ENCODE results near the gene TLE4. TPM values are rescaled to one million over a fixed set of nuclear protein-coding genes. Genes with fewer than 3 reads are reported as not detected.
"Not testable (repeated sequence)": the region's sequence is repeated elsewhere in the genome, so short reads cannot be mapped to it uniquely, and the experiment has no call there.

Gene TLE4
- total RNA-seq, 2 experiments from 2014 or later: 125 to 136 TPM

DNA sequence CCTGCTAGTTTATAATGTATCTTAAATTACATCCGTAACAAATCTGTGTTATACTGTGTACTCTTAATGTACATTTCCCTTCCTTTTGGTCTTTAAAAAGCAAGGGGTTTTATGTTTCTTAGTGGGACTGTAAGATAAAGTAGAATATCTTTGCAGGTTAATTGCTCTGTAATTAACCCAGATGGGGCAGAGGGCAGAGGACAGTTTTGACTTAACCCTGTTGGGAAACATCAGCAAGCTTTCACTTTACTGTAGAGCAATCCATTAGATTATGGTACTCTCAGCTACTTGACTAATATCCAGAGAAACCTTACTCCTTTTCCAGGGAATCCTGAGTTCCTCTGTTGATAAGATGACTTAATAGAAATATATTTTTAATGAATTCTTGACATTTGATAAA lies 74.3 kb downstream of the TLE4 start:
- H3K27ac Mint-ChIP-seq: no peak overlapping the region
- Histone ChIP-seq H3K36me3 (ENCODE audit: insufficient read depth, low read length) (peaks cover 8% of the 10 kb centered on the region), H3K9me3 (ENCODE audit: control insufficient read depth in 1 of 2, insufficient read depth in 1 of 2, low read length in 2 of 2) (peaks cover 4 to 6% of the 10 kb centered on the region in 2 experiments), H3K27me3 (ENCODE audit: control insufficient read depth in 1 of 2, insufficient read depth in 2 of 2, low read length in 2 of 2) (no peaks in the 10 kb centered on the region), H3K4me3 (ENCODE audit: low read length) (no peak overlapping the region), H3K4me1 (ENCODE audit: insufficient read depth, low read length) (no peaks in the 10 kb centered on the region), H3K27ac (ENCODE audit: low read depth in 1 of 2, low read length in 2 of 2) (no peak overlapping the region)
- H3K4me1 Mint-ChIP-seq (ENCODE audit: low read depth): peaks cover 20% of the 10 kb centered on the region
- peaks cover 51% of the 10 kb centered on the region for H3K36me3 Mint-ChIP-seq (ENCODE audit: low read depth)
- no peak overlapping the region for H3K4me3 Mint-ChIP-seq
- CTCF ChIA-PET: no interaction called here
- ATAC-seq (ENCODE audit: poor library complexity): no peak
- peaks cover 11% of the 10 kb centered on the region for H3K9me3 Mint-ChIP-seq
- H3K27me3 Mint-ChIP-seq: no peaks in the 10 kb centered on the region
- TF ChIP-seq, protein P1, sequence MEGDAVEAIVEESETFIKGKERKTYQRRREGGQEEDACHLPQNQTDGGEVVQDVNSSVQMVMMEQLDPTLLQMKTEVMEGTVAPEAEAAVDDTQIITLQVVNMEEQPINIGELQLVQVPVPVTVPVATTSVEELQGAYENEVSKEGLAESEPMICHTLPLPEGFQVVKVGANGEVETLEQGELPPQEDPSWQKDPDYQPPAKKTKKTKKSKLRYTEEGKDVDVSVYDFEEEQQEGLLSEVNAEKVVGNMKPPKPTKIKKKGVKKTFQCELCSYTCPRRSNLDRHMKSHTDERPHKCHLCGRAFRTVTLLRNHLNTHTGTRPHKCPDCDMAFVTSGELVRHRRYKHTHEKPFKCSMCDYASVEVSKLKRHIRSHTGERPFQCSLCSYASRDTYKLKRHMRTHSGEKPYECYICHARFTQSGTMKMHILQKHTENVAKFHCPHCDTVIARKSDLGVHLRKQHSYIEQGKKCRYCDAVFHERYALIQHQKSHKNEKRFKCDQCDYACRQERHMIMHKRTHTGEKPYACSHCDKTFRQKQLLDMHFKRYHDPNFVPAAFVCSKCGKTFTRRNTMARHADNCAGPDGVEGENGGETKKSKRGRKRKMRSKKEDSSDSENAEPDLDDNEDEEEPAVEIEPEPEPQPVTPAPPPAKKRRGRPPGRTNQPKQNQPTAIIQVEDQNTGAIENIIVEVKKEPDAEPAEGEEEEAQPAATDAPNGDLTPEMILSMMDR (IDR thresholded peaks at IDR 0.05): no peak
- intact Hi-C loops (cut with DNase I, micrococcal nuclease): no loop called here
- POLR2A ChIA-PET: interaction anchor here (1.0 kb wide), 1 partner anchor 10 kb away, joined by 3 read pairs; no protein-coding TSS in a partner anchor
- DNase-seq: no peak

DNA sequence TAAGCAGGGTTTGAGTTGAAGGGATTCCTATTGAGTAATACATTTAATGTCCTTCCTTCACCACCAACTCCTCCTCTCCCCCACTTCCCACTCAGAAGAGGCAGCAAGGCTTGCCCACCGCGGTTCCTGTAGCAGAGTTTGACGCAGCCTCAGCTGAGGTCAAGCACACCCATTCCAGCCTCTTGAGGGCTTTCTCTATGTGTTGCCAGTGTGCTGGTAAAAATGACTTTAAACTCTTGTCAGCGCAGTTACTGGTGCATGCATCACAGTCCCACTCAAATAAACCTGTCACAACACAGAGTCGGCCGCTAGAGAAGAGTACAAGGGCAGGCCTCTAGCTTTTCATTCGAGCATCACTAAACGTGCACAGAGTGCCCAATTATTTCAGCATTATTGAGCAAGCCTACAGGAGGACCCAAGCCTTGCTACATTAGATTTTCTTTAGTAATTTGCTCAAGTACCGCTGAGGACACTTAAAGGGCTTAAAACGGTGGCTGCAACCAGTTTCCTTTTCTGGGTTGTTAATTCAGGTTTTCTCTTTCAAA lies 79.6 kb downstream of the TLE4 start:
- ChIA-PET CTCF (no interaction called here), POLR2A (no interaction called here)
- H3K27ac ChIP-seq (ENCODE audit: low read depth in 1 of 2, low read length in 2 of 2): no peak overlapping the region
- H3K36me3 ChIP-seq (ENCODE audit: insufficient read depth, low read length): peaks cover 20% of the 10 kb centered on the region
- H3K27me3 Mint-ChIP-seq: no peaks in the 10 kb centered on the region
- intact Hi-C loops (cut with DNase I, micrococcal nuclease): no loop called here
- peaks cover 56% of the 10 kb centered on the region for H3K36me3 Mint-ChIP-seq (ENCODE audit: low read depth)
- peaks cover 20% of the 10 kb centered on the region for H3K4me1 Mint-ChIP-seq (ENCODE audit: low read depth)
- no peak overlapping the region for H3K27ac Mint-ChIP-seq
- no peak overlapping the region for H3K4me3 Mint-ChIP-seq
- ATAC-seq (ENCODE audit: poor library complexity) (no peak), DNase-seq (peak in 1 of 14 experiments; percentile 28)
- H3K9me3 ChIP-seq (ENCODE audit: control insufficient read depth in 1 of 2, insufficient read depth in 1 of 2, low read length in 2 of 2): no peaks in the 10 kb centered on the region
- TF ChIP-seq, protein P1 (IDR thresholded peaks at IDR 0.05): no peak
- H3K4me1 ChIP-seq (ENCODE audit: insufficient read depth, low read length): no peaks in the 10 kb centered on the region
- H3K9me3 Mint-ChIP-seq: no peaks in the 10 kb centered on the region
- H3K4me3 ChIP-seq (ENCODE audit: low read length): no peak overlapping the region
- H3K27me3 ChIP-seq (ENCODE audit: control insufficient read depth in 1 of 2, insufficient read depth in 2 of 2, low read length in 2 of 2): no peaks in the 10 kb centered on the region

GRCh38 chr9:79652598-79652997 lies 80.8 kb downstream of the TLE4 start:
- H3K9me3 ChIP-seq (ENCODE audit: control insufficient read depth in 1 of 2, insufficient read depth in 1 of 2, low read length in 2 of 2): no peaks in the 10 kb centered on the region
- H3K36me3 ChIP-seq (ENCODE audit: insufficient read depth, low read length): peaks cover 29% of the 10 kb centered on the region
- ChIA-PET CTCF (no interaction called here), POLR2A (no interaction called here)
- no peak overlapping the region for H3K27ac ChIP-seq (ENCODE audit: low read depth in 1 of 2, low read length in 2 of 2)
- intact Hi-C loops (cut with DNase I, micrococcal nuclease): no loop called here
- no peak for ATAC-seq (ENCODE audit: poor library complexity)
- H3K27me3 ChIP-seq (ENCODE audit: control insufficient read depth in 1 of 2, insufficient read depth in 2 of 2, low read length in 2 of 2): no peaks in the 10 kb centered on the region
- Mint-ChIP-seq H3K27me3 (no peaks in the 10 kb centered on the region), H3K9me3 (no peaks in the 10 kb centered on the region), H3K36me3 (ENCODE audit: low read depth) (peaks cover 68% of the 10 kb centered on the region), H3K4me1 (ENCODE audit: low read depth) (peaks cover 28% of the 10 kb centered on the region), H3K27ac (no peak overlapping the region), H3K4me3 (no peak overlapping the region)
- H3K4me3 ChIP-seq (ENCODE audit: low read length): no peak overlapping the region
- no peaks in the 10 kb centered on the region for H3K4me1 ChIP-seq (ENCODE audit: insufficient read depth, low read length)
- TF ChIP-seq, protein P1 (IDR thresholded peaks at IDR 0.05): no peak
- no peak for DNase-seq

DNA sequence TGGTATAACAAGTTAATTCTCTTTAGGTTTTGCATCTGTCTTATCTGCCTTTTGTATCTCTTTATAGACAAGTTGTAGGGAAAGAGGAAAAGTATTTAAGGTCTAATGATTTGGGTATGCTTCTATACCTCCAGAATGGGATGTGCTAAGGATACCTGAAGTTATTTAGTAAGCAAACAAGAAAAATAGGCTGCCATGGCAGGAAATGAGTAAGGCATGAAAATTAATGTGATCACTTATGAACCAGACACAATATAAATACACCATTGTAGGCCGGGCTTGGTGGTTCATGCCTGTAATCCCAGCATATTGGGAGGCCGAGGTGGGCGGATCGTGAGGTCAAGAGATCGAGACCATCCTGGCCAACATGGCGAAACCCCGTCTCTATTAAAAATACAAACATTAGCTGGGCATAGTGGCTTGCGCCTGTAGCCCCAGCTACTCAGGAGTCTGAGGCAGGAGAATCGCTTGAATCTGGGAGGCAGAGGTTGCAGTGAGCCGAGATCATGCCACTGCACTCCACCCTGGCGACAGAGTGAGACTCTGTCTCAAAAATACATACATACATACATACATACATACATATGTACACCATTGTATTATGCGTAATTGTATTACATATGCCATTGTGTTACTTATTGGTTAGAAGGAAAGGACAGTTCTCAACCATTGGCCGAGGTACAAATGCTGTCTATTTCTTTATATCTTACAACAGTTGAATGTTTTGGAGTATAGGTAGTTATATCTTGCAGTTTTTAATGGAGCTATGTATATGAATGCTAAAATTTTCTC lies 83.0 kb downstream of the TLE4 start:
- H3K4me3 Mint-ChIP-seq; CTCF ChIA-PET; H3K27me3 Mint-ChIP-seq; H3K9me3 Mint-ChIP-seq; H3K27ac ChIP-seq (ENCODE audit: low read depth in 1 of 2, low read length in 2 of 2); DNase-seq; intact Hi-C loops (cut with DNase I, micrococcal nuclease); POLR2A ChIA-PET; H3K27ac Mint-ChIP-seq; H3K27me3 ChIP-seq (ENCODE audit: control insufficient read depth in 1 of 2, insufficient read depth in 2 of 2, low read length in 2 of 2); H3K4me1 ChIP-seq (ENCODE audit: insufficient read depth, low read length); ATAC-seq (ENCODE audit: poor library complexity); H3K9me3 ChIP-seq (ENCODE audit: control insufficient read depth in 1 of 2, insufficient read depth in 1 of 2, low read length in 2 of 2); H3K4me3 ChIP-seq (ENCODE audit: low read length): not testable (repeated sequence)
- peaks cover 31% of the 10 kb centered on the region for H3K36me3 ChIP-seq (ENCODE audit: insufficient read depth, low read length)
- Mint-ChIP-seq H3K36me3 (ENCODE audit: low read depth) (peaks cover 84% of the 10 kb centered on the region), H3K4me1 (ENCODE audit: low read depth) (peaks cover 46% of the 10 kb centered on the region)

Measured in CD4-positive, alpha-beta T cell (primary cell).